SKM-1 treated with dmso at 0.1 percent for 144 hours (cell line): ENCODE measurements around the gene CYTH4.
A peak's percentile ranks its signal among the peaks of the same experiment; 100 is the strongest.

Experiments used
- DNase-seq: peaks from one replicate; lab custom pipeline; 2025; ENCODE audit not compliant: unreplicated experiment; lab: John Stamatoyannopoulos, UW

The CYTH4 gene

DNA sequence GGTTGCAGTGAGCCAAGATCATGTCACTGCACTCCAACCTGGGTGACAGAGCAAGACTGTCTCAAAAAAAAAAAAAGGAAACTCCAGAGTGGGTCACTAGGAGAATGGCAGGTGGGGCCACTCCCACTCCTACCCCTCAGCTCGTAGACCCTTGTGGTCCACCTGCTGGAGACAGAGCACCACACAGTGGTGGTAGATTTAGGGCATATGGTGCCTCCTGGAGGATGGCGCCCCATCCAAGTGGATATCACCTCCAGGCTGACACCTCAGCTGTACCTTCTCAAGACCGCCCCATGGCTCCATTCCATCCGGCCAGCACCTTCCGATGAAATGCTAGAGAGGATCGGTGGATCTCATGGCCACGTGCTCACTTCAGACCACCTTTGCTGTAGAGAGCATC lies 6.2 kb downstream of the CYTH4 start:
- no peak for DNase-seq

DNA sequence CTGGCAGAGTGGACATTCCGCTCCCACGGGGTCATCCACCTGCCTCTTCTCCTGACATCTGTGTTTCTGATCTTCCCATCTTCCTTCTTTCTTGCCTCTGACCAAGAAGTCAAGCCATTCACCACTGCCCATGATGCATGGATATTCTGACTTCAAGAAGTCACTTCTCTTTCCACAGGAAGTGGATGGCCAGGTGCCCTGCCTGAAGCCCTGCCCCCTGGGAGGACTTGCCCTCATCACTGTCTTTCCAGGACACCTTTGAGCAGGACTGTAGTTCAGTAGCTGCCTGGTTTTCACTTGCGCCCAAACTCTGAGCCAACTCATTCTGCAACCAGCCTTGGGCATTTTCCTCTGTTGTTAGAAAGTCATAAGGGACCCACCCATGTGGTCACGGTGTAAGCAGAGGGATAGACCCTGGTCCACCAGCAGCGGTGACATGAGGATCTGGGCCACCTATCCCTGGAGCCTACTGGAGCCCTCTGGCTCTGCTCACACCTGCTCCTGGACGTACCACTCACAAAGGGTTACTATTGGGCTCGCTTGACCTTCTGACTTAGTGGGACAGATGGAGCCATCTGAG lies 6.9 kb downstream of the CYTH4 start:
- DNase-seq: no peak

DNA sequence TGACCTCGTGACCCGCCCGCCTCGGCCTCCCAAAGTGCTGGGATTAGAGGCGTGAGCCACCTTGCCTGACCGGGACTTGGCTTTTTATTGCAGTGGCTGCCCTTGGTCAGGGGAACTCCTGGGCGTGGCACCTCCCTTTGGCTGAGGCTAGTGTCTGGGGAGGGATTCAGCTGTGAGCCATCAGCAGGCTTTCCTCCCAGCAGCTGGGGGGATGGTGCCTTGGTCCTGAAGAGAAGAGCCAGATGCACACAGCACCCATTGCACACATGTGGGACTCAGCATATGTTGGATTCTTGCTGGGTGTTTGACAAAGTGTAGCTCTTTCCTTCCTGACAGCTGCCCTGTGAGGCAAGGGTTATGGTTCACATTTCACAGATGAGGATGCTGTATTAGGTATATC lies 8.4 kb downstream of the CYTH4 start:
- no peak for DNase-seq

DNA sequence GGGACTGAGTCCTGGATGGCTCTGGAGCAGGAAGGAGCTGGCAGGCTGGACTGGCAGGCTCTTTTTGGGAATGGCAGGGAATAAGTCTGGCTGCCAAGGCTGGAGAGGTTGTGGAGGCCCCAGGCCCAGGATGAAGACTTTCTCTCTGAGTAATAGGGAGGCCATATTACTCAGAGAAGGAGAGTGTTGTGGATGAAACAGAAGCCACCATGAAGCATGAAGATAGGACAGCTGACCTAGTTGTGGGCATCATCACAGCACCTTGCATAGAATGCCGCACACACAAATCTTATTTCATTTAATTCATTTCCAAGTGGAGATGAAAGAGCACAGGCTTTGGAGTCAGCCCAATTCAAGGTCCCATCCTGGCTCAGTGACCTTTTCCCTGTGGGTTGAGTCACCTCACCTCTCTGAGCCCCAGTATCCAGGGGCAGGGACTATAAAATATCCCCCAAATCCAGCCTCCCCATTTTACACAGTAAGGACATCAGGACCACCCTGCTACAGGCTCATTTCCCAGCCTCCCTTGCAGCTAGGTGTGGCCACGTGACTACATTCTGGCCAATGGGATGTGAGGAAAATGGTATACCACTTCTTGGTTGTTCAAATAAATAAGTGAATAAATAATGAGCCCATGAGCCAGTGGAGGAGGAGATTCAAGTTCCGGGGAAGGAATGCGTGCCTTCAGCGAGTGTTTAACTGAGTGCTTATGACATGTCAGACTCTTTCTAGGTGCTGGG lies 9.4 kb downstream of the CYTH4 start:
- no peak for DNase-seq

DNA sequence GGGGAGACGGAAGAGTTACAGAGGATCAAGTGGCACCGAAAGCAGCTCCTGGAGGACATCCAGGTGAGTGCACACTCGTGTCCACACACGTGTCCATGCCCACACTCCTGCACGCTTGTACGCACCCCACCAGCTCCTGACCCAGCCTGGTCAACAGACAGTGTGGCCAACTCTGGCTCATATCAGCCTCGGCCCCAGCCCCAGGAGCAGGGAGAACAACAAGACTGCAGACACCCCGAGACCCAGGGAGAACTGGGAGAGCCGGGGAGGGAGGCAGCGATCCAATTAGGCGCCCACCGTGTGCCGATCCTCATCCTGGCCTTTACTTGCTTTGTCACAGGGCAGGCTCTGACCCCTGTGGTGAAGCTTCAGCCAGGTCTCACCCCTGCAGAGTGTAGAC lies 10.3 kb downstream of the CYTH4 start:
- no peak for DNase-seq

DNA sequence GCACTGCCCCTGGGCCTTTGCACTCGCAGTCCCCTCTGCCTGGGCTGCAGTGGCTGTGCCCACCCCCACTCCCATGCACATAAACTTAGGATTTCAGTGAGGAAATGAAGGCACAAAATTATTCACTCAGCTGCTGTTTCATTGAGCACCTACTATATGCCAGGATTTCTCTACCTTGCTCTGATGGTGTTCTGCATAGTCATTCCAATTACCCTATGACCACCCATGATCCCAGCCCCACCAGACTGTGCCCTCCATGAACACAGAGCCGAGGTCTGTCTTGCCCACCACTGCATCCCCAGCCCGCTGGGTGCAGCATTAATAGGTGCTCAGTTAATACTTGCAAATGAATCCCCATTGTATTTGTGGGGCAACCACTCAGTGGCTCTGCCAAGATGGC lies 10.9 kb downstream of the CYTH4 start:
- DNase-seq: no peak

DNA sequence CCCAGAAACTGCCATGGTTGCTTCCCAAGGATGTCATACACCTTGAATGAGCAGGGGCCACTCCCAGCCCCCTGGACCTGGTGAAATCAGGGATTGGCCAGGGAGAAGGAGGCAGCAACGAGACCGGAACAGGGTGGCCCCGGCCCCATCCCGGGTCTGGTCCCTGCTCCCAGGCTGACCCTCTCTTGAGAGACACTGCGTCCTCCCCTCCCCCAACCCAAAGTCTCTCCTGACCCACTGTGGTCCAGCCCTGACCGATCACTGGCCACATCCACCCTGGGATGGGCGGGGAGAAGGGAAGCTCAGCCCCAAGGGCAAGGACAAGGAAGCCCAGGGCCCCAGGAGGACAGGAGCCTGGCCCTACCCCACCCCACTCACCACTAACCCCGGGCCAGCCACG lies 12.4 kb downstream of the CYTH4 start:
- DNase-seq: no peak

DNA sequence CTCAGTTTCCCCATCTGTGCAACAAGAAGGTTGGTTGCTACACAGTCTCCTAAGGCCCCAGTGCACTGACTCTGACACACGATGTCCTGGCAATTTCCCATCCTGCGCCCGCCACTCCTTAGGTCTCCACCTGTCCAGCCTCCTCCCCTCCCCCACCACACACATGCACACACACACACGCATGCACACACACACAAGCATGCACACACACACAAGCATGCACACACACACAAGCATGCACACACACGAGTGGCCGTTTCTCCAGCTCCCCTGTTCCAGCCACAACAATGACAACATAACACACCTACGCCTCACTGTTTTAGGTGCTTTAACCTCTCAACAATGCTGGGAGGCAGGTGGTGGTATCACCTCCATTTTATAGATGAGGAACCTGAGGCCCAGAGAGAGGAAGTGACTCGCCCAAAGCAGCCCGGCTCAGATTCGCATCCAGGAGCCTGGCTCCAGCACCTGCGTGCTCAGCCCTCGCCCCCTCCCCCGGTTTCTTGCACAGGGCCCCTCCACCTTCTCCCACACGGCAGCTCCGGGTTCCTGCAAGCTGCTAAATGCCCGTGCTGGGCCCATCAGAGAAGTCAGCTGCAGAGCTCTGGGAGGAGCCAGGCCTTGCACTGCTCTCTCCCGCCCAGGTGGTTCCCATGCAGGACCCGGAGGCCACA lies 13.0 kb downstream of the CYTH4 start:
- DNase-seq: no peak

DNA sequence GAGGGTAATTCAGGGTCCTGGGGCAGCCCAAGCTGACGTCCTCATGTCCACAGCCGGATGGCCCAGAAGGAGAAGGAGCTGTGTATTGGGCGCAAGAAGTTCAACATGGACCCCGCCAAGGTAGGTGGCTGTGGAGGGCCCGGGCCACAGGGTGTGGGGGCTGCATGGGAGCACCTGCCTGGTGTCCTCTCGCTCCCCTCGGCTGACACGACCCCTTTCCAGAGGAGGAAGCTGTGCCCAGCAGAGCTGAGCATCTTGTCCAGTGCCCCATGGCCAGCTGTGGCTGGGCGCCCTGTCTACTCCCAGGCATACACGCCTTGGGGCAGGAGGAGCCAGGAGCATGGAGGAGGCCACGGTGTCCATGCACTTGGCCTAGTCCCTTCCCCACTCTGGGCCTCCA lies 13.6 kb downstream of the CYTH4 start:
- no peak for DNase-seq

DNA sequence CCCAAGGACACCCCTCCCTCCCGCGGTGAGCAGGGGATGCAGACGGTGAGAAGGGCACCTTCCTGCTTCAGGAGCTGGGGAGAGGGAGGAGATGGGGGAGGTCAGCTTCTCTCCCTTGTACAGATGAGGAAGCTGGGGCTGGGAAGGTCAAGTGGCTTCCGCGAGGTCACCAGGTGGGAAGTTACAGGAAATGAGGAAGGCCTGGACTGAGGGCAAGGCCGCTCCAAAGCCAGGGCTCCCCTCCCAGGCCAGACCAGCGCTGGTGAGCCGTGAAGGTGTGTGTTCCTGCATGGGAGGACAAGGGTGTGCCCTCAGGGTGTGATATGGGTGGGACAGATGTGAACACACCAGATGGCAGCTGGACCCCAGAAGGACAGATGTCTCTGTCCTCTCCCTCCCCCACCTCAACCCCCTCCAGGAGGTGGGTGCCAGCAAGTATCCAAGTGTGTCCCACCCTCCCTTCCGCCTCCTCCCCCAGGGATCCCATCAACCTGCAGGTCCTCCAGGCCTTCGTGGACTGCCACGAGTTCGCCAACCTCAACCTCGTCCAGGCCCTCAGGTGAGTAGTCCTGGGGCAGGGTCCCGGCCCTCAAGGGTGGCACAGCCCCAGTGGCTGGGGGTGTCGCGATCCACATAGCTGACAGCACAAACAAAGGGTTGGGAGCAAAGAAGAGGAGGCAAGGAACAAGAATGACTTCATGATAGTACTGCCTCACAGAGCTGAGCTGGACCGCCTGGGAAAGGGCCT lies 16.6 kb downstream of the CYTH4 start:
- DNase-seq: peak; percentile 42

DNA sequence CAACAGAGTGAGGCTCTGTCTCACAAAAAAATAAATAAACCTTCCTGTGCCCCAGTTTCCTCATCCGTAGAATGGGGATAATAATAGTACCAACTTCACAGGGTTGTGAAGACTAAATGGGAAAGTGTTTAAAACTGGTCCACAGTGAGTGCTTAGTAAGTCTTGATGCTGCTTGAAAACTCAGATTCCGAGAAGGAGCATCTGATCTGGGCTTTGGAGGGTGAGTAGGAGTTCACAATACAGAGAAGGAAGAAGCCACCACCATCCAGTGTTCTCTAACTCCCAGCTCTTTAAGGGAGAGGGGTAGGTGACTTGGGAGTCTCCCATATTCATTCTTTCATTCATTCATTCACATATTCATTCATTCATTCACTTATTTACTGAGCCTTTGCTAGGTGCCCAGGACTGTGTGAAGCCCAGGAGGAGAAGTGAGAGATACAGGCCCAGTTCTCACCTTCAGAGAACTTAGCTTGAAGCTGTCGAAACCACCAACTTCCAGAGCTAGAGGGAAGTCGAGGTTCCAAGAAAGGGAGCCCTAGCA lies 17.7 kb downstream of the CYTH4 start:
- DNase-seq: peak; percentile 62

DNA sequence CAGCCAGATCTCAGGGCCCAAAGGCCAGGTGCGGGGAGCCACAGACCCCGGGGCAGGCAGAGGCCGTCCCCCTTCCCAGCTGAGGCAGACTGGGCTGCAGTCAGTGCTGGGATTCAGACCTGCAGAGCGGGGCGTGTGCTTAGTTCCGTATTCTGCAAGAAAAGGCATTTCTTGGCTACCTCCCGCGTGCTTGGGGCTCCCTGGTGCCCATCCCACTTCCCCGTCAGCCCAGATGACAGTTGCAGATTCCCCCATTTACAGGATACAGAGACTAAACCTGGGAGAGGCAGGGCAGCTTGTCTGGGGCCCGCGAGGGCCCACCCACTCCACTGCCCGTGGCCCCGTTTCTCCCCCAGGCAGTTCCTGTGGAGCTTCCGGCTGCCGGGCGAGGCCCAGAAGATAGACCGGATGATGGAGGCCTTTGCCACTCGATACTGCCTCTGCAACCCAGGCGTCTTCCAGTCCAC lies 18.3 kb downstream of the CYTH4 start:
- DNase-seq: peak; percentile 70

DNA sequence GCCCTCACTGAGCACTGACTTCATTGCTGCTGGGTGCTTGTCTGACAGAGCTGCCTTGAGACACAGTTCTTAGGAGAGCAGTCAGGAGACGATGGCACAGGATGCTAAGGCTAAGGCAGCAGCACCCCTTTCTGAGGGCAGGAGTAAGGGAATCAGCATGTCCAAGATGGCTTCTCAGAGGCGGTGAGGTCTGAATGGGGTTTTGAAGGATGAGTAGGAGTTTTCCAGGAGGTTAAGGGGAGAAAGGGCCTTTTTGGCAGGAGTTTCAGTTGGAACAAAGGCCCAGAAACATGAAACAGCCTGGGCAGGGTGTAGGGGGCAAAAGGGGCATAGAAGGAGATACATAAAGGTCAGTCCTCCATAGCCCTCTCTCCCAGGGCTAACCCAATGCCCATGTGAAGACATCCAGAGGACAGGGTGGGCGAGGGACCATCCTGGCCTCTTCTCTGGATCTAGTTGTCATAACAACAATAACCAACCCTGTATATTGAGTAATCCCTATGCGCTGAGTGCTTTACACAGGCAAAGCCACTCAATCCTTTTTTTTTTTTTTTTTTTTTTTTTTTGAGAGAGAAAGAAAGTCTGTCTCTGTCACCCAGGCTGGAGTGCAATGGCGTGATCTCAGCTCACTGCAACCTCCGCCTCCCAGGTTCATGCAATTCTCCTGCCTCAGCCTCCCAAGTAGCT lies 19.0 kb downstream of the CYTH4 start:
- no peak for DNase-seq

DNA sequence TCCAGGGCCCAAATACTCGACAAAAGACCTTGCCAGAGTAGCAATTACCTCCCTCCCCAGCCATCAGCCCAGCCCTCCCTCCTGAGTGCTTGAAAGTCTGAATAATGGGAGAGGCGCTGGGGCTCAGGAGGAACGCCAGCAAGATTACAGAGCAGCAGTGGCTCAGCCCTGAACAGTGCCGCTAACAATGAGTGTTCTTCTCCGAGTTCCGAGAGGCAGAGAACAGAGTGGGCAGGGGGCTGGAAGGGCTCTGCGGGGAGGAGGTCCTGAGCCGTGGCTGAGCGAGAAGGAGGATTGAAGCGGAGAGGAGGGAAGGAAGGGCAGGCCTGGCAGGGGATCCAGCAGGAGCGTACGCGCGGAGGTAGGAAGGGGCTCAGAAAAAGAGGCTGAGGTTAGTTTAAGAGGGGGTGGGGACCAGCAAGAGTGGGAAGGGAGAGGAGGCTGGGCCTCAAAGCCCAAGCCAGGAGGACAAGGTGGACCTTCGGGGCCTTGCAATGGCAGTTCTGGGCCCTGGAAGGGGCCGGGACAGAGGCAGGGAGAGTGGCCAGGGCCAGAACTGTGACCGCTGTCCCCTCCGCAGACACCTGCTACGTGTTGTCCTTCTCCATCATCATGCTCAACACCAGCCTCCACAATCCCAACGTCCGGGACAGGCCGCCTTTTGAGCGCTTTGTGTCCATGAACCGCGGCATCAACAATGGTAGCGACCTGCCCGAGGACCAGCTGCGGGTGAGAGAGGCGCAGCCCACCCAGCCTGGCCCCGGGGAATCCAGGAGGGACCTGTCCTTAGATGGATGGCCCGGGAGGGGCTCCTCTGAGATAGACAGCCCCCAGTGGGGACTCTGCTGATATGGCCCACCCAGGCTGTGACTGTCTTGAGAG lies 20.6 kb downstream of the CYTH4 start:
- no peak for DNase-seq

DNA sequence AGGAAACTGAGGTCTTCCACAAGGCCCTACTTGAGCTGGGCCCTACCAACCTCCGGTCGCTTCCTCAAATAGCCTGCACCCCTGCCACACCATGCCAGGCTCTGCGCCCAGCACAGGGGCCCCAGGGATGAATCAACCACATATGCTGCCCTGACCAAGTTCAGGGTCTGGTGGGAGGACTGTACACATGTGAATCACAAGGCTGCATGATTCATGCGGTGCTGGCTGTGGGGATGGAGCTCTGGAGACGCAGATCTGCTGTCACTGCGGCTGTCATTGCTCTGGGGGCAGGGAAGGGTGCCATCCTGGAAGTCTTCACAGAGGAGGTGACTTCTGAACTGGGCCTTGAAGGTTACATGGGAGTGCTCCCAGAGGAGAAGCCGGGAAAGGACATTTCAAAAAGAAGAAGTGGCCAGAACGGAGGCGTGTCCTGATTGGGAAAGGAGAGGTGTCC lies 21.5 kb downstream of the CYTH4 start:
- DNase-seq: peak; percentile 20

DNA sequence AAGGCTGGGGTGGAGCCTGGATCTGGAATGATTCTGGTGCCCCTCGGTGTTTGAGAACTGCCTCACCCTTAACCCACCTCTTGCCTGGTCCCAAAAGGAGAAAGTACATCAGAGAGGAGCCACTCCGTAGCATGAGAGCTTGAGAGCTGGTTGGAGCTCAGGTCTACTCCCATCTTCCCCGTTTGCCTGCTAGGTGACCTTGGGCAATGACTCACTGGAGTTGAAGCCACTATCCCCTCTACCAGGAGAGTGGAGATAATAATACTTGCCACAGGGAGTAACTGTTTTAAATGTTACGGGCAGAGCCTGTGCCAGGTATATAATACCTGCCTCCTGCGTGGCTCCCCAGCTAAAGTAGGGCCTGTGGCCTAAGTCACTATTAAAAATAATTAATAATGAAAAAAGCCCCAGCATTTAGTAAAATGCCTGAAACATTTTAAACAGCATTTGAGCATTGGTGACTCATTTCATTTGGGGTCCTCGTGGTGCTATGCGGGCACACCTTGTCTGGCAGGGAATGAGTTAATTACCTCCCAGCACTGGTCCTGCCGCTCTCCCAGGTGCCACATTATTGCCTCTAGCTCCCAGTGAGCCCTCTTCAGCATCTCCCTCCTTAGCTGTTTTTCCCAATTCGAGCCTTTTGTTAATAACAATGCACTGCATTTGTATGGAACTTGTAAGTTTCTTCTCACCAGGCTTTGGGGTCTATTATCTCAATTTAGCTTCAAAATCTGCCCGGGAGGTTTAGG lies 22.5 kb downstream of the CYTH4 start:
- DNase-seq: no peak

DNA sequence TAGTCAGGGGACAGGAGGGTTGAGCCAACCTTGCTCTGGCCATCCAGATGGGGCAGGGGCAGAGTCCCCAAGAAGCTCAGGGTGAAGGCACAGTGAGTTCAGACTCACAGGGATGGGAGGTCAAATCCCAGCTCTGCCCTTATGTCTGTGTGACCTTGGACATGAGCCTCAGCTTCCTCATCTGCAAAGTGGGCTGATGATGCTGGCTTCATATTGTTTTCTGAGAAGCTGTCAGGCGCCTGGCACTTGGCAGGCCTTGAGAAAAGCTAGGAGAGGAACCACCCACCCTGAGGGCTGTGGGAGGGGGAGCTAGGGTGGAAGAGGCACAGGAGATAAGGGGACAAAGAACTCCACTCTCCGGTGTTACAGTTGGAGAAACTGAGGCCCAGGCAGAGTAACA lies 23.6 kb downstream of the CYTH4 start:
- no peak for DNase-seq

DNA sequence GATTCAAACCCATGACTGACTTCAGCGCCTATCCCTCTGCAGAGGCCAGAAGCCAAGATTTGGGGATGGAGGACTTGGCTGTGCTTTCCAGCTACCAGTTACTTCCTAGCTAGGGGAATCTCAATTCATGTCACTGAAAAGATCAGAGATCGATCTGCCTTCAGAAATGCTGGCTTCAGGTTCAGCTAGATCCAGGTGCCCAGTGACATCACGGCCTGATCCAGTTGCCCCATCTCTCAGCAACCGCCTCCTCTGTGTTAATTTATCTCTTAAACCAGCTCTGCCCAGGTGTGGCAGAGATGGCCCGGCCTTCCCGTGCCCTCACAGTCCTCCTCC lies 24.2 kb downstream of the CYTH4 start:
- no peak for DNase-seq
